CD14-positive monocyte (primary cell): ENCODE measurements around the gene ZNF493. TPM values are rescaled to one million over a fixed set of nuclear protein-coding genes. Genes with fewer than 3 reads are reported as not detected.

Experiments used
- DNase-seq, 3 donors: peaks; one replicate each; pipeline ENCODE4 v3.0.0-alpha.2; 2011 to 2022
- H2AFZ ChIP-seq: 2 replicates; pipeline ENCODE4 v1.6.0; 2012; ENCODE audit warnings: mild to moderate bottlenecking, low read depth, low read length, inconsistent platforms; ENCODE audit not compliant: insufficient read depth, poor library complexity, severe bottlenecking
- H3K27ac ChIP-seq, 2 donors: 1 replicate in 1 of 2; 2 replicates in 1 of 2; pipeline ENCODE4 v1.5.1; 2012 to 2013; ENCODE audit warnings: low read length in 2 of 2, control low read depth in 1 of 2, inconsistent platforms in 1 of 2, low read depth in 1 of 2, mild to moderate bottlenecking in 1 of 2
- H3K27me3 ChIP-seq, 2 donors: one replicate each; pipeline versions ENCODE4 v1.6.0 to v1.6.1; 2011 to 2013; ENCODE audit warnings: low read length in 2 of 2; ENCODE audit not compliant: control insufficient read depth in 2 of 2, insufficient read depth in 2 of 2
- H3K36me3 ChIP-seq, 2 donors: replicated peaks in 1 of 2; 1 replicate in 1 of 2; 2 replicates in 1 of 2; pipeline versions ENCODE4 v1.5.1 to v1.6.1; 2012 to 2013; ENCODE audit warnings: low read length in 2 of 2, control low read depth in 1 of 2, inconsistent platforms in 1 of 2, mild to moderate bottlenecking in 1 of 2; ENCODE audit not compliant: insufficient read depth in 2 of 2, control insufficient read depth in 1 of 2
- H3K4me1 ChIP-seq, 2 donors: 1 replicate in 1 of 2; 2 replicates in 1 of 2; pipeline versions ENCODE4 v1.5.1 to v1.6.1; 2012 to 2013; ENCODE audit warnings: low read length in 2 of 2, control low read depth in 1 of 2, inconsistent platforms in 1 of 2, mild to moderate bottlenecking in 1 of 2, moderate library complexity in 1 of 2; ENCODE audit not compliant: insufficient read depth in 2 of 2, control insufficient read depth in 1 of 2
- H3K4me2 ChIP-seq: replicated peaks from 2 replicates; pipeline ENCODE3; 2012; ENCODE audit warnings: low read length, moderate library complexity, mild to moderate bottlenecking; ENCODE audit not compliant: poor library complexity, severe bottlenecking; ENCODE audit errors: extremely low read depth
- H3K4me3 ChIP-seq, 3 experiments: fragments of 200-600 bp in 1 of 3; sonication (generic) in 1 of 3; replicated peaks in 1 of 3; 1 replicate in 2 of 3; 2 replicates in 1 of 3; pipeline ENCODE4 v1.5.1; 2011 to 2013; ENCODE audit warnings: low read length in 3 of 3, mild to moderate bottlenecking in 3 of 3, control low read depth in 2 of 3, low read depth in 2 of 3, inconsistent platforms in 1 of 3, moderate library complexity in 1 of 3
- H3K79me2 ChIP-seq: 2 replicates; pipeline ENCODE4 v1.6.0; 2012; ENCODE audit warnings: mild to moderate bottlenecking, control low read depth, inconsistent platforms, low read length, moderate library complexity; ENCODE audit not compliant: insufficient read depth
- H3K9ac ChIP-seq: 2 replicates; pipeline ENCODE4 v1.6.0; 2017; ENCODE audit warnings: low read length, mild to moderate bottlenecking; ENCODE audit not compliant: insufficient read depth, poor library complexity, severe bottlenecking
- H3K9me3 ChIP-seq, 2 donors: replicated peaks in 1 of 2; 1 replicate in 1 of 2; 2 replicates in 1 of 2; pipeline versions ENCODE4 v1.5.1 to v1.6.1; 2012 to 2013; ENCODE audit warnings: low read length in 2 of 2, control low read depth in 1 of 2; ENCODE audit not compliant: control insufficient read depth in 1 of 2, insufficient read depth in 1 of 2
- H4K20me1 ChIP-seq: 2 replicates; pipeline ENCODE4 v1.6.0; 2012; ENCODE audit warnings: mild to moderate bottlenecking, low read length, control low read depth, moderate library complexity; ENCODE audit not compliant: insufficient read depth
- H3K27ac Mint-ChIP-seq, 7 donors: one replicate each; pipeline ENCODE4 v1.8.0; 2020; ENCODE audit warnings: mild to moderate bottlenecking in 7 of 7, mixed read lengths in 7 of 7, moderate library complexity in 6 of 7, inconsistent platforms in 2 of 7
- H3K27me3 Mint-ChIP-seq, 3 donors: one replicate each; pipeline ENCODE4 v1.8.0; 2021 to 2022; ENCODE audit warnings: low read depth in 3 of 3, mild to moderate bottlenecking in 3 of 3, mixed read lengths in 3 of 3, moderate library complexity in 3 of 3, inconsistent platforms in 1 of 3
- H3K36me3 Mint-ChIP-seq, 2 donors: one replicate each; pipeline ENCODE4 v1.8.0; 2020; ENCODE audit warnings: mixed read lengths in 2 of 2, inconsistent platforms in 1 of 2, mild to moderate bottlenecking in 1 of 2
- H3K4me1 Mint-ChIP-seq: one replicate; pipeline ENCODE4 v1.8.0; 2020; ENCODE audit warnings: mild to moderate bottlenecking, mixed read lengths
- H3K4me3 Mint-ChIP-seq, 2 donors: one replicate each; pipeline ENCODE4 v1.8.0; 2020; ENCODE audit warnings: mild to moderate bottlenecking in 2 of 2, mixed read lengths in 2 of 2, moderate library complexity in 1 of 2
- H3K9me3 Mint-ChIP-seq, 7 donors: one replicate each; pipeline ENCODE4 v1.8.0; 2020 to 2022; ENCODE audit warnings: mixed read lengths in 7 of 7, mild to moderate bottlenecking in 6 of 7, moderate library complexity in 6 of 7, inconsistent platforms in 2 of 7
- WGBS: methylation state at CpG from one replicate; pipeline ENCODE4 v1.1.5; 2013; ENCODE audit warnings: missing lambda C conversion rate; ENCODE audit not compliant: insufficient coverage; 5-methylcytosine and 5-hydroxymethylcytosine counted together
- intact Hi-C, 2 donors: fragments of 100-400 bp; cut with micrococcal nuclease; formaldehyde crosslinking; loops; one replicate each; pipeline versions ENCODE4 v1.15.0 to v1.15.1; 2023
- polyA plus RNA-seq, 3 donors: library from polyadenylated mRNA; depleted of rRNA in 1 of 3; unstranded in 2 of 3; stranded (reverse) in 1 of 3; fragments of 300-500 nt in 2 of 3; fragments of >200 nt in 1 of 3; fragmentation: Illumina TruSeq in 2 of 3; gene quantifications; 1 replicate in 2 of 3; 2 replicates in 1 of 3; pipeline ENCODE4 v1.2.3, GENCODE V29; 2012 to 2021
- TF ChIP-seq, protein P1 (sequence below): fragments of 200-600 bp; IDR thresholded peaks from one replicate; pipeline ENCODE4 v1.8.0; 2022; ENCODE audit warnings: antibody characterized with exemption, mild to moderate bottlenecking

The ZNF493 gene
- polyA plus RNA-seq, 3 donors = 2.1 to 3.5 (median 2.6) TPM

DNA sequence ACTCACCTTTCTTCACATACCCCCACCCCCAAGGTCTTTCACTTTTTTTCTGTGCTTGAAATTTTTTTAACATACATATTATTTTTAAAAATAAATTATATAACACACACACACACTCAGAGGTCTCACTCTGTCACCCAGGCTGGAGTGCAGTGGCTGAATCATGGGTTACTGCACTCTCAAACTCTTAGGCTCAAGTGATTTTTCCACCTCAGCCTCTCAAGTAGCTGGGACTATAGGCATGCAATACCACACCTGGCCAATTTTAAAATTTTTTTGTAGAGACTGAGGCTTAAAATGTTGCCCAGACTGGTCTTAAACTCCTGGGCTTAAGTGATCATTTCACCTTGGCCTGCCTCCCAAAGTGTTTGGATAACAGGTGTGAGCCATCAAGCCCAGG, 75.6 kb downstream of the ZNF493 start:
- no peak overlapping the region for H3K4me3 ChIP-seq
- Mint-ChIP-seq H3K27ac (no peak overlapping the region), H3K4me1 (peaks cover 11% of the 10 kb centered on the region), H3K4me3 (no peak overlapping the region), H3K9me3 (peaks cover 0 to 76% (median 28%) of the 10 kb centered on the region in 7 donors), H3K36me3 (no peaks in the 10 kb centered on the region), H3K27me3 (peaks cover 0 to 3% (median 2%) of the 10 kb centered on the region in 3 donors)
- intact Hi-C loops = no loop called here
- TF ChIP-seq, protein P1, sequence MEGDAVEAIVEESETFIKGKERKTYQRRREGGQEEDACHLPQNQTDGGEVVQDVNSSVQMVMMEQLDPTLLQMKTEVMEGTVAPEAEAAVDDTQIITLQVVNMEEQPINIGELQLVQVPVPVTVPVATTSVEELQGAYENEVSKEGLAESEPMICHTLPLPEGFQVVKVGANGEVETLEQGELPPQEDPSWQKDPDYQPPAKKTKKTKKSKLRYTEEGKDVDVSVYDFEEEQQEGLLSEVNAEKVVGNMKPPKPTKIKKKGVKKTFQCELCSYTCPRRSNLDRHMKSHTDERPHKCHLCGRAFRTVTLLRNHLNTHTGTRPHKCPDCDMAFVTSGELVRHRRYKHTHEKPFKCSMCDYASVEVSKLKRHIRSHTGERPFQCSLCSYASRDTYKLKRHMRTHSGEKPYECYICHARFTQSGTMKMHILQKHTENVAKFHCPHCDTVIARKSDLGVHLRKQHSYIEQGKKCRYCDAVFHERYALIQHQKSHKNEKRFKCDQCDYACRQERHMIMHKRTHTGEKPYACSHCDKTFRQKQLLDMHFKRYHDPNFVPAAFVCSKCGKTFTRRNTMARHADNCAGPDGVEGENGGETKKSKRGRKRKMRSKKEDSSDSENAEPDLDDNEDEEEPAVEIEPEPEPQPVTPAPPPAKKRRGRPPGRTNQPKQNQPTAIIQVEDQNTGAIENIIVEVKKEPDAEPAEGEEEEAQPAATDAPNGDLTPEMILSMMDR = no peak
- H3K27ac ChIP-seq = no peak overlapping the region
- no peak for DNase-seq
- H3K27me3 ChIP-seq = no peaks in the 10 kb centered on the region
- no peaks in the 10 kb centered on the region for H4K20me1 ChIP-seq
- no peak overlapping the region for H2AFZ ChIP-seq
- H3K36me3 ChIP-seq = no peaks in the 10 kb centered on the region
- no peak overlapping the region for H3K4me2 ChIP-seq
- H3K9me3 ChIP-seq = no peaks in the 10 kb centered on the region
- H3K79me2 ChIP-seq = no peaks in the 10 kb centered on the region
- no peak overlapping the region for H3K9ac ChIP-seq
- peaks cover 15 to 16% of the 10 kb centered on the region in 2 donors for H3K4me1 ChIP-seq

DNA sequence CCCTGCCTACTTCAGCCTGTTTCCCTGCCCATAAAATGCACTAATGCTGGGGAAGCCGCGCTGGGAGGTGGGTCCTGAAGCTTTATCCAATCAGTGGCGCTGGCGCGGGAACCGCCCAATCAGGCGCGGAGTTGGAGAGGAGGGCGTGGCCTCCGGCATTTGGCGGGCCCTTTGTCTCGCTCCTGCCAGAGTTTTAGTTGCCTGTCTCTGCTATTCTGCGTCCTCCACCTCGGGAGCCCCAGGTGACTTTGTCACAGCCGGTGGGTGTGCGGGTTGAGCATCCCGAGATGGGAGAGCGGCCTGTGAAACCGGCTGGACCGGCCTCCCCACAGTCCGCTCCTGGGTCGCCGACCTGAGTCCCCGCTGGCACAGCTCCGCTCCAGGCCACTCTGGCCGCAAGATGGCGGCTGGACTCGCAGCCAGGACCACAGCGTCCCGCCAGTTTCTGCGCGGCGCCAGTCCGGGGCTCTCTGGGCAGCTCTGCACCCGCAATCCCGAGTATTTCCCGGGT, 77.8 kb downstream of the ZNF493 start:
- TF ChIP-seq, protein P1 = no peak
- Histone ChIP-seq H2AFZ (peak overlapping the region; percentile 93), H3K36me3 (no peaks in the 10 kb centered on the region), H3K4me3 (peak overlapping the region; percentile 29 to 86 (median 42)), H3K4me2 (peak overlapping the region; percentile 91), H4K20me1 (no peaks in the 10 kb centered on the region), H3K9me3 (no peaks in the 10 kb centered on the region), H3K79me2 (no peaks in the 10 kb centered on the region), H3K4me1 (peaks cover 15 to 16% of the 10 kb centered on the region in 2 donors), H3K27ac (peak overlapping the region in 1 of 2 donors; percentile 57), H3K27me3 (no peaks in the 10 kb centered on the region), H3K9ac (peak overlapping the region; percentile 61)
- Mint-ChIP-seq H3K4me3 (peak overlapping the region; percentile 87 to 91), H3K27ac (peak overlapping the region in 3 of 7 donors; percentile 51 to 76 (median 54)), H3K4me1 (peaks cover 11% of the 10 kb centered on the region), H3K27me3 (peaks cover 1 to 3% (median 2%) of the 10 kb centered on the region in 3 donors), H3K9me3 (peaks cover 0 to 79% (median 28%) of the 10 kb centered on the region in 7 donors), H3K36me3 (no peaks in the 10 kb centered on the region)
- DNase-seq = peak; percentile 61 to 73 (median 71)
- under 1% methylated on average over 34 of the region's 37 CpGs for WGBS
- intact Hi-C loops = no loop called here

Other genes starting within 250 kb of the ZNF493 start
- gene ZNF708, start 67.7 kb upstream of the ZNF493 start, polyA plus RNA-seq = 1 to 10 TPM; 2.2 to 5.7 (median 2.3) TPM
- 1 to 10 TPM; 3.5 to 5.0 (median 4.0) TPM for gene ZNF738, start 38.1 kb upstream of the ZNF493 start, polyA plus RNA-seq
- 10 to 100 TPM in 2 of 3 donors, 1 to 10 TPM in 1; 9.5 to 11.6 (median 11.1) TPM for gene ZNF429, start 108.5 kb downstream of the ZNF493 start, polyA plus RNA-seq